ENCODE measurements around the gene FAM174C.
A peak's percentile ranks its signal among the peaks of the same experiment; 100 is the strongest.
"Not testable (repeated sequence)": the region's sequence is repeated elsewhere in the genome, so short reads cannot be mapped to it uniquely, and the experiment has no call there.

Gene FAM174C

DNA sequence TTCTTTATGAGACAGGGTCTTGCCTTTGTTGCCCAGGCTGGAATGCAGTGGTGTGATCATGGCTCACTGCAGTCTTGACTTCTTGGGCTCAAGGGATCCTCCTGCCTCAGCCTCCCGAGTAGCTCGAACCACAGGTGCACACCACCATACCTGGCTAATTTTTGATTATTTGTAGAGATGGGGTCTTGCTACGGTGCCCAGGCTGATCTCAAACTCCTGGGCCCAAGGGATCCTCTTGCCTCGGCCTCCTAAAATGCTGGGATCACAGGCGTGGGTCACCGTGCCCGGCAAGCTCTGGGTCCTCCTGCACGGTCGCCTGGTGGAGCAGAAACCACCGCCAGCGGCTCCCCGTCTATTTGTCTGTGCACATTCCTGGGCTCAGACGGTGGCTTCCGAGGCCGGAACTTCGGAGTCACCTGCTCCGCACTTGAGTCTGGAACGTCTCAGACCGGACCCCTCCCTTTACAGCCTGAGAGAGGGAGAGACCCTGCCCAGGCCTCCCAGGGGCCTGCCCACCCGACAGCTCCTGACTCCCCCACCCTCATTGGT is 32.5 kb downstream of the FAM174C start:
- DNase-seq, result no peak

- no peak for DNase-seq
Observed at GRCh38 chr19:1308718-1309117, 33.4 kb downstream of the FAM174C start.

DNA sequence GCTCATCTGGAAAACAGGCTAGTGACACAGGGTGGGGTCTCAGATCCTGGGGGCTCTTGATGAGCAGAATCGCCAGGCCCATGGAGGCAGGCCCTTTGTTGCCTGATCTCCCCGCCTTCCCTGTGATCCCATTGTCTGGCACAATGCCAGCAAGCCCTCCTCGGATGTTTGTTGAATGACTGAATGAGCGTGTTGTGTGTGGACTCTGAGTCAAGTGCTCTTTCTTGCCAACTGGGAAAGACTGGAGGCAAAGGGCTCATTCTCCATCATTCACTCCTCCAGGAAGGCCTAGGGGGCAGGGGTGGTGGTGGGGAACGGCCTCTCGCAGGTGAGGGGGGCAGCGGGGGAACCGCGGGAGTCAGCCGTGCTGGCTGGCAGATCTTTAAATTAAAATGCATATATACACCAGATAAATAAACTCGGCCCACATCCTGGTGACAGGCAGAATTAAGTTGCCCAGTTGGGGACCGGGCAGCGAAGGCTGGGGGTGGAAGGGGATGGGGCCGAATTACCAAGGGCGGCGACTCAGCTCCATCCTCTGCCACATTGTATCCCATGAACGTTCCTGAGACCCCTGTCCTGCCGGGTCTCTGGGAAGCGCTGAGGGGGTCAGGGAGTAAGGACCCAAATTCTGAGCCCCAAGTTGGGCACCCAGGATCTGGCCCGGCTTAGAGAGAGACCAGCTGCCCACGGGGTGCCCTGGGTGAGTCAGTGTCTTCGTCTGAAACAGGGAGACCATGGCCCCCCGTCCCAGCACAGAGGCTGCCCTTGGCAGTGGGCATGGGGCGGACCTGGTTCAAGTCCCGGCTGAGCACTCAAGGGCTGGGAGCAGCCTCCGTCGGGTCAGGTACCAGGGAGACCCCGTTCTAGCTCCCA is 34.9 kb downstream of the FAM174C start:
- DNase-seq, result no peak

DNA sequence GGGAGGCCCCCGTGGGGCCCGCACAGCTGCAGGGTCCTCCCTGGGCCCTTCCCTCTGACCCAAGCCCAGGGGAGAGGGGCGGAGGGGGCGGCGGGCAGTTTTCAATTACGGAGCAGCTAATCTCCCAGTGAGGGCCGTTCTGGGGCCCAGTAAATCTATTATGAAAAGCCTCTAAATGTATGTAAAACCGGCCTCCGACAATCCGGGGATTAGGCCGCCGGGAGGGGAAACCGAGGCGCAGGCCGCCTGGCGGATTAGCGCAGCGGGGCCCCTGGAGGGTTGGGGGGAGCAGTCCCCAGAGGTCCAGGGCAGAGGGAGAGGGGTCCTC is 35.5 kb downstream of the FAM174C start:
- no peak for DNase-seq

DNA sequence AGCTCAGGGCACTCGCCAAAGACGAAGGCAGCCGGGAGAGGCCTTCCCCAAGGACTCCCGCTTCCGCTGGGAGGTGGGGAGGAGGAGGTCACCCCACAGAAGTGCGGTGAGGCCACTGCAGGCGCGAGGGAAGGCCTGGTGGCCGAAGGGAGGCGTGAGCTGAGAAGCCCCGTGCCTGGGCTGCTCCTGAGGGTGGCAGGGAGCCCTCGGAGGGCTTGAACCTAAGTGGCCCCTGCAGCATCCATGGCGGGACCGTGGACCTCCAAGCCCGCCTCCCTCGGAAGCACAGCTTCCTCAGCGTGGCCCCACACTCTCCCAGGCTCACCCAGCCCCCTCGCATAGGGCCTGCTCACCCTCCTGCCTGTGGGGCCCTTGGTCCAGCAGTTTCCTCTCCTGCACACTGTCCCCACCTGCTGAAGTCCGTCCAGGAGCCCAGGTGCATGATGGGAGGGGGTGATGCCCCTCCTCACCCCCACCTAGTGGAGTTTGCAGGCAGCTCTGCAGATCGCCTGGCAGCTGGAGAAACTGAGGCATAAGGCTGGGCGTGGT is 36.3 kb downstream of the FAM174C start:
- DNase-seq, result no peak

GRCh38 chr19:1312767-1313694 is 37.7 kb downstream of the FAM174C start:
- peak; percentile 91 for DNase-seq

DNA sequence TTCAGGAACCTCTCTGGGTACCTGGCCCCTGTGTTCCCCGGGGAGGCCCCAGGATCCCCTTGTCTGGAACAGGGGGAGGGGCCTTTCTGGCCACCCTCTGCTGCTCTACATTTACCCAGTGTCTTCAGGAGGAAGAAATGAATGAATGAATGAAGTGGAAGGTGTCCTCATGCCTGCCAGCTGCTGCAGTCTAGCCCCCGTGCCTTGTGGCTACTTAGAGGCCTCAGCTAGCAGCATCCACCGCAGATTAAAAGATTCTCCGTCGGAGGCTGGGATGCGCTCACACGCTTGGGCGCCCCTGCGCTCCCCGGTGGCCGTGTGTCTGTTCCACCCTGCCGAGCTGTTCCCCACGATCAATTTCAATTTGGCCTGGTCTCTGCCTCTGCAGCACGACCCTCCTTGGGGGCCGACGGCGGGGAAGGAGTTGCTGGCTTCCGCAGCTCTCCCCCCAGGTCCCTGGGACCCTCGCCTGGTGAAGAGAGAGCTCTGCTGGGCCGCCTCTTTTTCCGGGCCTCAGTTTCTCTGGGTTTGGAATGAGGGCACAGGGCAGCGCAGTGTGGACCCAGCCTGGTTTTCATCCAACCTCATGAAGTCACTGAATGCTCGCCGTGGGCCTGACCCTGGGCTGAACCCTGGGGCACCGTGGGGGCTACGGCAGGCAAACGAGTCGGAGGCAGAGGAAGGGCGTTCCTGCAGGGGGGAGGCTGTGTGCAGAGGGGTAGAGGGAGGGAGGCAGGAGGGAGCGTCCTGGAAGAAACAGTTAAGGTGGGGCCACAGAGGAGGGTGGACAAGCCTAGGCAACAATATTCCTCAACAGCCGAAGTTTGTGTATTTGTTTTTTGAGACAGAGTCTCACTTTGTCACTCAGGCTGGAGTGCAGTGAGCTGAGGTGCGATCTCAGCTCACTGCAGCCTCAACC is 38.6 kb downstream of the FAM174C start:
- no peak for DNase-seq

GRCh38 chr19:1315470-1316166 is 40.3 kb downstream of the FAM174C start:
- peak; percentile 71 for DNase-seq

- no peak for DNase-seq
Observed at GRCh38 chr19:1316466-1316865, 41.1 kb downstream of the FAM174C start.

GRCh38 chr19:1317274-1318003 is 42.1 kb downstream of the FAM174C start:
- no peak for DNase-seq

DNA sequence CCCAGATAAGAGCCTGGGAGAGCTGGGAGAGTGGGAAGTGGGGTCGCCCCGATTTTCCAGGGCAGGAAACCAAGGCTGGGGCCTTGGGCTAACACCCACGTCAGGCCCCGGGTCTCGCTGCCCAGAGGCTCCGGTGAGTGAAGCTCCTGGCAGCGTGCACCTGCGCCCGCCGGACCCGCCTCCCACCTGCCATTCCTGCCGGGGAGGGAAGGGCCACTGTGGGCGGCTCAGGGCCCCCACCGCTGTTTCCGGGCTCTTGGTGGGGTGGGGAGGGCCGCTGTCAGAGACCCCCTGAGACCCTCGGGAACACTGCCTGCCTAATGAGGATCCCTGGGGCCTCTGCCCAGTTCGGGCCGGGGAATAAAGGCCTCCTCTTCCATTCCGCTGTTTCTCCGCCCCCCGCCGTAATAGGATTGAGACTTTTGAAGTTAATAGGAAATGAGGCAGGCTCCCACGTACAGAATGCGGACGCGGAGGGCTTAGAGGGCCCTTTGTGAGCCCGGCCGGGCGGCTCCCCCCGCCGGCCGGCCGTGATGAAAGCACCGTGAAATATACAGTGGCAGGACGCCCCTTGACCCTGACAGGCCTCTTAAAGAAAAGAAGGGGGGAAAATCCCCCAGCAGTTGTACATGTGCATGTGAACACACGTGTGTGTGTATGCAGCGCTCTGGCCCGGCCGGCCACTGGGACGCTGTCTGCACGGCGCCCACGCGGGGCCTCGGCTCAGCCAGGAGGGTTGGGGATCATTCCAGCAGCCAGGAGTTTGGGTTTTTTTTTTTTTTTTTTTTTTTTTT is 43.5 kb downstream of the FAM174C start:
- no peak for DNase-seq

DNA sequence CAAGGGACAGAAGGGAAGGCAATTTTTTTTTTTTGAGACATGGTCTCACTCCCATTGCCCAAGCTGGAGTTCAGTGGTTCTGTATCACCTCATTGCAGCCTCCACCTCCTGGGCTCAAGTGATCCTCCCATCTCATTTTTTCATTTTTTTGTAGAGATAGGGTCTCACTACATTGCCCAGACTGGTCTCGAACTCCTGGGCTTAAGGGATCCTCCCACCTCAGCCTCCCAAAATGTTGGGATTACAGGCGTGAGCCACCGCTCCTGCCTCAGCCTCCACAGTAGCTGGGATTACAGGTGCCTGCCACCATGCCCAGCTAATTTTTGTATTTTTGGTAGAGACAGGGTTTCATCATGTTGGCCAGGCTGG is 44.9 kb downstream of the FAM174C start:
- not testable (repeated sequence) for DNase-seq

DNA sequence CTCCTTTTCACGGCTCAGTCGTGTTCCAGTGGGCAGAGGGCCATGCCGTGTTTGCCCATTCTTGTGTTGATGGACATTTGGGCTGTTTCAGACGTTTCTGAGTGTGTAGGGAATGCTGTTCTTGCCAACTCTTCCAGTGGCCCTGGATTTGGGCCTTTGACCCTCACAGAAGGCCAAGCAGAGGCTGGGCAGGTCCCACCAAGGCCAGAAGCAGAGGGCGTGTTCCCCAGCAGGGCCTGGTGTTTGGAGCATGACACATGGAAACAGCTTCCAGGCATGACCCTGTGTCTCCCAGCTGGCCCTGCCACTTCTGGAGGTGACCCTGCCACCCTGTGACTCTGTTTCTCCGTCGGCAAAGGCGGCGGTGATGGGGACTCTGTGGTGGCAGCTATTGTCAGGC is 46.2 kb downstream of the FAM174C start:
- DNase-seq, result no peak

GRCh38 chr19:1322198-1322981 is 47.1 kb downstream of the FAM174C start:
- no peak for DNase-seq

GRCh38 chr19:1324249-1324805 is 49.0 kb downstream of the FAM174C start:
- no peak for DNase-seq

GRCh38 chr19:1324806-1325567 is 49.7 kb downstream of the FAM174C start:
- no peak for DNase-seq

- no peak for DNase-seq
Observed at GRCh38 chr19:1325568-1326294, 50.4 kb downstream of the FAM174C start.

All from islet precursor cell (in vitro differentiated cells).